ENCODE measurements around the gene NCK2.

- TF ChIP-seq CTCF (IDR thresholded peaks at IDR 0.05; ENCODE audit: poor library complexity) = no peak
- TF ChIP-seq EZH2 (IDR thresholded peaks at IDR 0.05; ENCODE audit: borderline replicate concordance) = no peak
Observed at GRCh38 chr2:105752691-105753358, 8.1 kb downstream of the NCK2 start.
